ENCODE measurements around the gene TERB1. TPM values are rescaled to one million over a fixed set of nuclear protein-coding genes. Genes with fewer than 3 reads are reported as not detected.

TERB1 gene
- total and polyA plus RNA-seq, 2 of the 13 experiments (the other 11 are each of a cell fraction or from before 2014, with no cell fraction given), result not detected

- no peak for TF ChIP-seq MXD1 (CRISPR knock-in tag; IDR thresholded peaks at IDR 0.05)
- TF ChIP-seq KDM2A (CRISPR knock-in tag; IDR thresholded peaks at IDR 0.05; ENCODE audit: borderline replicate concordance, low read depth), result no peak
- no peak for TF ChIP-seq ZBTB42 (CRISPR knock-in tag; IDR thresholded peaks at IDR 0.05)
- TF ChIP-seq STAG1 (CRISPR knock-in tag; IDR thresholded peaks at IDR 0.05), result no peak
- TF ChIP-seq ZNF235 (CRISPR knock-in tag; IDR thresholded peaks at IDR 0.05; ENCODE audit: borderline replicate concordance), result no peak
- TF ChIP-seq HNF4A (CRISPR knock-in tag; IDR thresholded peaks at IDR 0.05), result peak; percentile 73
- no peak for TF ChIP-seq NPAS2 (CRISPR knock-in tag; IDR thresholded peaks at IDR 0.05; ENCODE audit: borderline replicate concordance)
- peak; percentile 33; the same call in 1 of the 2 replicates for TF ChIP-seq YEATS4 (CRISPR knock-in tag; IDR thresholded peaks at IDR 0.05; ENCODE audit: borderline replicate concordance)
- no peak for TF ChIP-seq ZNF205 (CRISPR knock-in tag; IDR thresholded peaks at IDR 0.05)
- TF ChIP-seq ZMAT5 (CRISPR knock-in tag; IDR thresholded peaks at IDR 0.05; ENCODE audit: borderline replicate concordance, low read depth), result no peak
- no peak for TF ChIP-seq ZNF317 (CRISPR knock-in tag; IDR thresholded peaks at IDR 0.05)
- no peak for TF ChIP-seq THAP7 (CRISPR knock-in tag; IDR thresholded peaks at IDR 0.05)
- TF ChIP-seq ZEB1 (IDR thresholded peaks at IDR 0.05; ENCODE audit: insufficient replicate concordance, low read depth), result no peak
- TF ChIP-seq ZNF841 (CRISPR knock-in tag; IDR thresholded peaks at IDR 0.05; ENCODE audit: borderline replicate concordance), result no peak
- TF ChIP-seq ZBTB7A (CRISPR knock-in tag; IDR thresholded peaks at IDR 0.05), result no peak
- no peak for TF ChIP-seq ATF4 (CRISPR knock-in tag; IDR thresholded peaks at IDR 0.05)
- no peak for TF ChIP-seq ZKSCAN8 (CRISPR knock-in tag; IDR thresholded peaks at IDR 0.05; ENCODE audit: borderline replicate concordance)
- no peak for TF ChIP-seq HNF1A (IDR thresholded peaks at IDR 0.05; ENCODE audit: low read depth)
- TF ChIP-seq HNF1A (CRISPR knock-in tag; IDR thresholded peaks at IDR 0.05; ENCODE audit: borderline replicate concordance), result no peak
- TF ChIP-seq ZBTB8A (CRISPR knock-in tag; IDR thresholded peaks at IDR 0.05; ENCODE audit: borderline replicate concordance, low read depth), result no peak
- TF ChIP-seq ZBTB14 (CRISPR knock-in tag; IDR thresholded peaks at IDR 0.05), result no peak
- peak; percentile 35; the same call in 1 of the 2 replicates for TF ChIP-seq GATAD2A (CRISPR knock-in tag; IDR thresholded peaks at IDR 0.05)
- TF ChIP-seq POLR2AphosphoS2 (IDR thresholded peaks at IDR 0.05; ENCODE audit: low read depth, low read length), result no peak
- TF ChIP-seq GFI1 (CRISPR knock-in tag; IDR thresholded peaks at IDR 0.05; ENCODE audit: borderline replicate concordance), result peak; percentile 80; the same call in 1 of the 2 replicates
These were observed 46.6 kb downstream of the TERB1 start (continued) for GRCh38 chr16:66754819-66755218.
